H9 (cell line): Measurements from ENCODE around the gene SZT2. TPM values are rescaled to one million over a fixed set of nuclear protein-coding genes. Genes with fewer than 3 reads are reported as not detected.
A peak's percentile ranks its signal among the peaks of the same experiment; 100 is the strongest.

Experiments used
- DNase-seq: peaks from one replicate; pipeline ENCODE4 v3.0.0-alpha.2; 2017
- H2AFZ ChIP-seq: one replicate; pipeline ENCODE4 v1.6.1; 2013; ENCODE audit warnings: mild to moderate bottlenecking, low read length, control low read depth, moderate library complexity
- H2AK5ac ChIP-seq: 2 replicates; pipeline ENCODE4 v1.6.1; 2013; ENCODE audit warnings: low read length, control low read depth, mixed read lengths; ENCODE audit not compliant: insufficient read length
- H2BK120ac ChIP-seq: one replicate; pipeline ENCODE4 v1.6.1; 2013; ENCODE audit warnings: low read depth, mild to moderate bottlenecking, low read length, control low read depth, inconsistent platforms; ENCODE audit not compliant: poor library complexity, severe bottlenecking
- H2BK12ac ChIP-seq: 2 replicates; pipeline ENCODE4 v1.6.1; 2013; ENCODE audit warnings: low read length, control low read depth, mixed read lengths, low read depth; ENCODE audit not compliant: insufficient read length
- H2BK15ac ChIP-seq: 2 replicates; pipeline ENCODE4 v1.6.1; 2013; ENCODE audit warnings: low read depth, low read length, control low read depth
- H2BK20ac ChIP-seq: one replicate; pipeline ENCODE4 v1.6.1; 2013; ENCODE audit warnings: low read depth, mild to moderate bottlenecking, low read length, control low read depth, inconsistent platforms; ENCODE audit not compliant: poor library complexity, severe bottlenecking
- H2BK5ac ChIP-seq: 2 replicates; pipeline ENCODE4 v1.6.1; 2013; ENCODE audit warnings: low read length, control low read depth, mixed read lengths; ENCODE audit not compliant: insufficient read length
- H3K14ac ChIP-seq: 2 replicates; pipeline ENCODE4 v1.6.1; 2013; ENCODE audit warnings: low read length, control low read depth; ENCODE audit not compliant: insufficient read depth
- H3K18ac ChIP-seq: 2 replicates; pipeline ENCODE4 v1.6.1; 2013; ENCODE audit warnings: low read depth, mild to moderate bottlenecking, mixed read lengths, low read length, control low read depth; ENCODE audit not compliant: insufficient read length
- H3K23ac ChIP-seq: 2 replicates; pipeline ENCODE4 v1.6.1; 2013; ENCODE audit warnings: low read length, control low read depth, mixed read lengths, low read depth; ENCODE audit not compliant: insufficient read length
- H3K23me2 ChIP-seq: 2 replicates; pipeline ENCODE4 v1.6.1; 2013; ENCODE audit warnings: low read depth, mild to moderate bottlenecking, mixed read lengths, low read length, control low read depth; ENCODE audit not compliant: insufficient read length, poor library complexity, severe bottlenecking
- H3K27ac ChIP-seq: 2 replicates; pipeline ENCODE4 v1.5.1; 2013; ENCODE audit warnings: low read length, control low read depth, mixed read lengths, low read depth; ENCODE audit not compliant: insufficient read length
- H3K27me3 ChIP-seq: 2 replicates; pipeline ENCODE4 v1.6.1; 2013; ENCODE audit warnings: low read length, control low read depth, inconsistent platforms; ENCODE audit not compliant: insufficient read depth
- H3K4ac ChIP-seq: 2 replicates; pipeline ENCODE4 v1.6.1; 2013; ENCODE audit warnings: low read depth, mild to moderate bottlenecking, control low read depth, inconsistent platforms, low read length, moderate library complexity
- H3K4me1 ChIP-seq: 2 replicates; pipeline ENCODE4 v1.6.1; 2013; ENCODE audit warnings: low read length, control low read depth, inconsistent platforms; ENCODE audit not compliant: insufficient read depth
- H3K4me2 ChIP-seq: 2 replicates; pipeline ENCODE4 v1.6.1; 2013; ENCODE audit warnings: low read length, control low read depth, mixed read lengths; ENCODE audit not compliant: insufficient read length, insufficient read depth
- H3K56ac ChIP-seq: 2 replicates; pipeline ENCODE4 v1.6.1; 2013; ENCODE audit warnings: low read depth, mild to moderate bottlenecking, mixed read lengths, low read length, control low read depth; ENCODE audit not compliant: insufficient read length
- H3K79me1 ChIP-seq: 2 replicates; pipeline ENCODE4 v1.6.1; 2013; ENCODE audit warnings: low read depth, mild to moderate bottlenecking, moderate library complexity, low read length, control low read depth, inconsistent platforms; ENCODE audit not compliant: insufficient read depth, poor library complexity, severe bottlenecking
- H3K79me2 ChIP-seq: 2 replicates; pipeline ENCODE4 v1.6.1; 2013; ENCODE audit warnings: low read length, control low read depth, inconsistent platforms; ENCODE audit not compliant: insufficient read depth
- H3K9ac ChIP-seq: 2 replicates; pipeline ENCODE4 v1.6.1; 2013; ENCODE audit warnings: low read length, control low read depth, mixed read lengths; ENCODE audit not compliant: insufficient read length; ENCODE audit errors: extremely low read depth
- H3K9me3 ChIP-seq: one replicate; pipeline ENCODE4 v1.6.1; 2013; ENCODE audit warnings: low read depth, low read length, inconsistent platforms; ENCODE audit not compliant: control insufficient read depth
- H3T11ph ChIP-seq: one replicate; pipeline ENCODE4 v1.6.1; 2013; ENCODE audit warnings: mild to moderate bottlenecking, low read length, control low read depth, inconsistent platforms
- H4K20me1 ChIP-seq: one replicate; pipeline ENCODE4 v1.6.1; 2013; ENCODE audit not compliant: control insufficient read depth, insufficient read length, insufficient read depth
- H4K5ac ChIP-seq: 2 replicates; pipeline ENCODE4 v1.6.1; 2013; ENCODE audit warnings: low read depth, mild to moderate bottlenecking, mixed read lengths, low read length, control low read depth; ENCODE audit not compliant: insufficient read length
- H4K8ac ChIP-seq: replicated peaks from 2 replicates; pipeline ENCODE4 v1.6.1; 2013; ENCODE audit warnings: low read length, control low read depth, mixed read lengths, low read depth; ENCODE audit not compliant: insufficient read length
- H4K91ac ChIP-seq: 2 replicates; pipeline ENCODE4 v1.6.1; 2013; ENCODE audit warnings: low read depth, mild to moderate bottlenecking, moderate library complexity, mixed read lengths, low read length, control low read depth; ENCODE audit not compliant: insufficient read length
- H3K27ac Mint-ChIP-seq, 3 experiments: 2 replicates in 2 of 3; 3 replicates in 1 of 3; pipeline ENCODE4 v1.8.0; 2020 to 2021; ENCODE audit warnings: mixed read lengths in 3 of 3, mild to moderate bottlenecking in 1 of 3, moderate library complexity in 1 of 3
- H3K27me3 Mint-ChIP-seq: 2 replicates; pipeline ENCODE4 v1.8.0; 2021; ENCODE audit warnings: low read depth, mild to moderate bottlenecking, moderate library complexity, mixed read lengths
- H3K36me3 Mint-ChIP-seq, 3 experiments: 2 replicates in 2 of 3; 3 replicates in 1 of 3; pipeline ENCODE4 v1.8.0; 2020 to 2021; ENCODE audit warnings: low read depth in 3 of 3, mixed read lengths in 3 of 3; ENCODE audit not compliant: insufficient read depth in 1 of 3
- H3K4me1 Mint-ChIP-seq, 2 experiments: 2 replicates each; pipeline ENCODE4 v1.8.0; 2020; ENCODE audit warnings: mixed read lengths in 2 of 2
- H3K4me3 Mint-ChIP-seq, 2 experiments: 2 replicates in 1 of 2; 3 replicates in 1 of 2; pipeline ENCODE4 v1.8.0; 2020 to 2021; ENCODE audit warnings: mild to moderate bottlenecking in 2 of 2, mixed read lengths in 2 of 2, moderate library complexity in 1 of 2
- H3K9me3 Mint-ChIP-seq, 2 experiments: 2 replicates in 1 of 2; 3 replicates in 1 of 2; pipeline ENCODE4 v1.8.0; 2020; ENCODE audit warnings: mild to moderate bottlenecking in 2 of 2, mixed read lengths in 2 of 2, moderate library complexity in 1 of 2
- WGBS: extraction: QIAGEN DNeasy Blood & Tissue Kit; methylation state at CpG from one replicate; pipeline ENCODE4 v1.1.7; 2013; ENCODE audit warnings: missing lambda C conversion rate, low lambda C conversion rate, mixed read lengths; ENCODE audit not compliant: insufficient read length; ENCODE audit errors: extremely low coverage; 5-methylcytosine and 5-hydroxymethylcytosine counted together
- total RNA-seq: library from RNA; stranded (reverse); gene quantifications from 2 replicates; pipeline ENCODE4 v1.2.1, GENCODE V29; 2021
- TF ChIP-seq, protein P1 (sequence below): fragments of 200-600 bp; sonication (generic); conservative IDR thresholded peaks from 3 replicates; pipeline ENCODE4 v1.8.0; 2021; ENCODE audit warnings: antibody characterized with exemption, mild to moderate bottlenecking

Gene SZT2
- total RNA-seq, 1 experiment from 2014 or later: 16.8 TPM

DNA sequence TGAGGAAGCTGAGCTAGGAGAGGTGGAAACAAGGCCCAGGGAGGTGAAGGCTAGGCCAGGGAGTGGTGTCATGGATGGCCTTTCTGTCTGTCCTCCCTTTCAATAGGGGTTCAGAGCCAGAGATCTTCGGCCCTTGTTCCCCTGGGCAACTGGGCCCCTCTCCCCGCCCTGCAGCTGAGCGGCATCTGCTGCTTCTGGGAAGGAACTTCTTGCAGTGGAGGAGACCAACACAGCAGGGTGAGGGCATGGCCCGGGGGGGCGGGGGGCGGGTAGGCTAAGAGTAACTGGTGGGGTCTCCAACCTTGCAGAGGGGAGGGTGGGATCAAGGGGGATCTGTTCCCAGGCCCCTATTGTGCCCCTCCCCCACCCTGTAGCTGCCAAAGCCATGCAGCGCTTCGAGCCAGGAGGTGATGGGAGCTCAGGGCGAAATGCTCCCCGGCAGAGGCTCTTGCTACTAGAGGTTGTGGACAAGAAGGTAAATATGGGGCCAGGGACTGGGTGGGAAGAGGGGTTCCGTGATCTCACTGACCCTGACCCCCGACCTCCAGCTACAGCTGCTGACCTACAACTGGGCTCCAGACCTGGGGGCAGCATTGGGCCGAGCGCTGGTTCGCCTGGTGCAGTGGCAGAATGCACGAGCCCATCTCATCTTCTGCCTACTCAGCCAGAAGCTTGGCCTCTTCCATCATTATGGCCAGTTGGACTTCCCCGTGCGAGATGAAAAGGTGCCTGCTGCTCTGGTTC is 52.4 kb downstream of the SZT2 start:
- Histone ChIP-seq H4K5ac (no peak overlapping the region), H3K56ac (no peak overlapping the region), H3K9ac (no peak overlapping the region), H2AFZ (no peak overlapping the region), H3K23ac (no peak overlapping the region), H3K4me1 (no peaks in the 10 kb centered on the region), H3K27me3 (no peaks in the 10 kb centered on the region), H2BK15ac (no peak overlapping the region), H4K91ac (no peak overlapping the region), H2BK120ac (no peak overlapping the region), H3K14ac (no peak overlapping the region), H2BK5ac (no peak overlapping the region), H2BK20ac (no peak overlapping the region), H2AK5ac (no peak overlapping the region), H4K8ac (no peak overlapping the region), H3K79me2 (no peaks in the 10 kb centered on the region), H3K4me2 (no peak overlapping the region), H3K4ac (no peak overlapping the region), H3K79me1 (no peaks in the 10 kb centered on the region), H3K23me2 (no peaks in the 10 kb centered on the region), H3K18ac (no peak overlapping the region), H3K27ac (no peak overlapping the region), H3K9me3 (no peaks in the 10 kb centered on the region), H2BK12ac (no peak overlapping the region), H4K20me1 (no peaks in the 10 kb centered on the region), H3T11ph (no peak overlapping the region)
- H3K4me3 Mint-ChIP-seq: no peak overlapping the region
- TF ChIP-seq, protein P1, sequence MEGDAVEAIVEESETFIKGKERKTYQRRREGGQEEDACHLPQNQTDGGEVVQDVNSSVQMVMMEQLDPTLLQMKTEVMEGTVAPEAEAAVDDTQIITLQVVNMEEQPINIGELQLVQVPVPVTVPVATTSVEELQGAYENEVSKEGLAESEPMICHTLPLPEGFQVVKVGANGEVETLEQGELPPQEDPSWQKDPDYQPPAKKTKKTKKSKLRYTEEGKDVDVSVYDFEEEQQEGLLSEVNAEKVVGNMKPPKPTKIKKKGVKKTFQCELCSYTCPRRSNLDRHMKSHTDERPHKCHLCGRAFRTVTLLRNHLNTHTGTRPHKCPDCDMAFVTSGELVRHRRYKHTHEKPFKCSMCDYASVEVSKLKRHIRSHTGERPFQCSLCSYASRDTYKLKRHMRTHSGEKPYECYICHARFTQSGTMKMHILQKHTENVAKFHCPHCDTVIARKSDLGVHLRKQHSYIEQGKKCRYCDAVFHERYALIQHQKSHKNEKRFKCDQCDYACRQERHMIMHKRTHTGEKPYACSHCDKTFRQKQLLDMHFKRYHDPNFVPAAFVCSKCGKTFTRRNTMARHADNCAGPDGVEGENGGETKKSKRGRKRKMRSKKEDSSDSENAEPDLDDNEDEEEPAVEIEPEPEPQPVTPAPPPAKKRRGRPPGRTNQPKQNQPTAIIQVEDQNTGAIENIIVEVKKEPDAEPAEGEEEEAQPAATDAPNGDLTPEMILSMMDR: no peak
- H3K27me3 Mint-ChIP-seq: no peaks in the 10 kb centered on the region
- H3K9me3 Mint-ChIP-seq: no peaks in the 10 kb centered on the region
- peaks cover 7 to 55% (median 37%) of the 10 kb centered on the region in 3 experiments; a peak in 6 of 7 replicates for H3K36me3 Mint-ChIP-seq
- WGBS: no CpG with 5 or more reads among the region's 18 CpGs
- peaks cover 0 to 4% of the 10 kb centered on the region in 2 experiments; a peak in 2 of 4 replicates for H3K4me1 Mint-ChIP-seq
- DNase-seq: peak; percentile 21
- peak overlapping the region in 1 of 3 experiments; percentile 75; a peak in 2 of 7 replicates for H3K27ac Mint-ChIP-seq
